SK-N-SH treated with all-trans-retinoic acid at 6 μM for 48 hours (cell line): ENCODE measurements around the gene ZBED1.

Source experiments
- ATAC-seq: fragments of 200-7000 bp; cut with Tn5 transposase; 3 replicates; pipeline ENCODE4 v1.9.1; 2020; ENCODE audit warnings: mild to moderate bottlenecking, moderate library complexity
- ARNTL ChIP-seq: fragments of 450-650 bp; formaldehyde crosslinking; IDR thresholded peaks from 2 replicates; pipeline ENCODE4 v1.5.0; 2020; ENCODE audit warnings: low read depth, mild to moderate bottlenecking, moderate library complexity, borderline replicate concordance
- BACH2 ChIP-seq: fragments of 250-450 bp; sonication (Bioruptor Pico); IDR thresholded peaks from 2 replicates; pipeline ENCODE4 v1.9.0; 2021; ENCODE audit warnings: mild to moderate bottlenecking, borderline replicate concordance
- CREB5 ChIP-seq: fragments of 250-450 bp; sonication (Bioruptor Pico); IDR thresholded peaks from 2 replicates; pipeline ENCODE4 v1.5.1; 2020; ENCODE audit warnings: low read depth, mild to moderate bottlenecking, moderate library complexity
- CSDC2 ChIP-seq: fragments of 250-450 bp; sonication (Bioruptor Pico); IDR thresholded peaks from 2 replicates; pipeline ENCODE4 v1.5.0; 2020; ENCODE audit warnings: mild to moderate bottlenecking, moderate library complexity
- CSRNP3 ChIP-seq: fragments of 250-450 bp; sonication (Bioruptor Pico); IDR thresholded peaks from 2 replicates; pipeline ENCODE4 v1.5.1; 2021; ENCODE audit warnings: mild to moderate bottlenecking, moderate library complexity
- GLIS3 ChIP-seq: fragments of 250-450 bp; sonication (Bioruptor Pico); IDR thresholded peaks from 2 replicates; pipeline ENCODE4 v1.5.0; 2020; ENCODE audit warnings: mild to moderate bottlenecking, moderate library complexity
- ISL1 ChIP-seq: fragments of 250-450 bp; sonication (Bioruptor Pico); IDR thresholded peaks from 2 replicates; pipeline ENCODE4 v2.1.2; 2022; ENCODE audit warnings: mild to moderate bottlenecking, moderate library complexity
- OSR1 ChIP-seq: fragments of 250-450 bp; sonication (Bioruptor Pico); IDR thresholded peaks from 2 replicates; pipeline ENCODE4 v1.8.0; 2022; ENCODE audit warnings: moderate library complexity, mild to moderate bottlenecking, inconsistent platforms
- PPARA ChIP-seq: fragments of 250-450 bp; sonication (Bioruptor Pico); IDR thresholded peaks from 2 replicates; pipeline ENCODE4 v1.5.0; 2020; ENCODE audit warnings: mild to moderate bottlenecking, borderline replicate concordance
- RARB ChIP-seq: fragments of 250-450 bp; sonication (Bioruptor Pico); IDR thresholded peaks from 2 replicates; pipeline ENCODE4 v1.8.0; 2021; ENCODE audit warnings: mild to moderate bottlenecking, moderate library complexity
- SNAI2 ChIP-seq: fragments of 250-450 bp; sonication (Bioruptor Pico); IDR thresholded peaks from 2 replicates; pipeline ENCODE4 v1.5.0; 2020; ENCODE audit warnings: mild to moderate bottlenecking, moderate library complexity
- TCF4 ChIP-seq: fragments of 250-450 bp; sonication (Bioruptor Pico); IDR thresholded peaks from 2 replicates; pipeline ENCODE4 v1.8.0; 2021; ENCODE audit warnings: mild to moderate bottlenecking, moderate library complexity, borderline replicate concordance
- TOX ChIP-seq: fragments of 250-450 bp; sonication (Bioruptor Pico); IDR thresholded peaks from 2 replicates; pipeline ENCODE4 v1.8.0; 2021; ENCODE audit warnings: mild to moderate bottlenecking, moderate library complexity, borderline replicate concordance
- TSHZ2 ChIP-seq: fragments of 250-450 bp; sonication (Bioruptor Pico); IDR thresholded peaks from 2 replicates; pipeline ENCODE4 v1.5.0; 2020; ENCODE audit warnings: mild to moderate bottlenecking, moderate library complexity
- ZC3H10 ChIP-seq: fragments of 250-450 bp; sonication (Bioruptor Pico); IDR thresholded peaks from 2 replicates; pipeline ENCODE4 v1.5.1; 2021; ENCODE audit warnings: mild to moderate bottlenecking, moderate library complexity
- ZFP30 ChIP-seq: fragments of 450-650 bp; formaldehyde crosslinking; IDR thresholded peaks from 2 replicates; pipeline ENCODE4 v1.5.0; 2022; ENCODE audit warnings: mild to moderate bottlenecking, moderate library complexity
- ZNF565 ChIP-seq: fragments of 450-650 bp; formaldehyde crosslinking; conservative IDR thresholded peaks from 2 replicates; pipeline ENCODE4 v1.5.0; 2020; ENCODE audit warnings: low read depth, mild to moderate bottlenecking, moderate library complexity
- ZNF70 ChIP-seq: fragments of 450-650 bp; formaldehyde crosslinking; IDR thresholded peaks from 2 replicates; pipeline ENCODE4 v1.5.0; 2020; ENCODE audit warnings: mild to moderate bottlenecking, moderate library complexity
- ZNF8 ChIP-seq: fragments of 450-650 bp; formaldehyde crosslinking; IDR thresholded peaks from 2 replicates; pipeline ENCODE4 v1.5.0; 2020; ENCODE audit warnings: mild to moderate bottlenecking, moderate library complexity

The ZBED1 gene

GRCh38 chrX:2514131-2514530 is 13.4 kb upstream of the ZBED1 start (continued):
- TF ChIP-seq CSDC2 (CRISPR knock-in tag) (no peak), BACH2 (CRISPR knock-in tag) (no peak)

GRCh38 chrX:2513121-2513664 is 12.4 kb upstream of the ZBED1 start:
- TF ChIP-seq ZNF565 (CRISPR knock-in tag) (no peak), TSHZ2 (CRISPR knock-in tag) (no peak), ZNF70 (CRISPR knock-in tag) (no peak), ZC3H10 (CRISPR knock-in tag) (no peak), RARB (CRISPR knock-in tag) (no peak), TOX (CRISPR knock-in tag) (no peak), TCF4 (CRISPR knock-in tag) (no peak), CSRNP3 (CRISPR knock-in tag) (no peak), CSDC2 (CRISPR knock-in tag) (no peak), ISL1 (CRISPR knock-in tag) (no peak), BACH2 (CRISPR knock-in tag) (no peak), OSR1 (CRISPR knock-in tag) (no peak), SNAI2 (CRISPR knock-in tag) (no peak)
- no peak for ATAC-seq

- TF ChIP-seq CREB5 (CRISPR knock-in tag): no peak
- TF ChIP-seq OSR1 (CRISPR knock-in tag): no peak
- TF ChIP-seq CSDC2 (CRISPR knock-in tag): no peak
- no peak for TF ChIP-seq GLIS3 (CRISPR knock-in tag)
- no peak for TF ChIP-seq TSHZ2 (CRISPR knock-in tag)
- no peak for TF ChIP-seq TCF4 (CRISPR knock-in tag)
- TF ChIP-seq ARNTL (CRISPR knock-in tag): no peak
- TF ChIP-seq ZNF8 (CRISPR knock-in tag): no peak
- TF ChIP-seq ZNF70 (CRISPR knock-in tag): no peak
- no peak for TF ChIP-seq TOX (CRISPR knock-in tag)
- no peak for ATAC-seq
Measured at GRCh38 chrX:2512501-2512900, 11.7 kb upstream of the ZBED1 start.

- no peak for ATAC-seq
- TF ChIP-seq ZFP30 (no peak), TCF4 (CRISPR knock-in tag) (no peak), CSRNP3 (CRISPR knock-in tag) (no peak), PPARA (CRISPR knock-in tag) (no peak), CSDC2 (CRISPR knock-in tag) (no peak), ISL1 (CRISPR knock-in tag) (no peak), ARNTL (CRISPR knock-in tag) (no peak)
Measured at GRCh38 chrX:2511326-2511725, 10.6 kb upstream of the ZBED1 start.
